GM18909 (cell line): ENCODE data around the gene SWAP70.
"Not testable (repeated sequence)": the region's sequence is repeated elsewhere in the genome, so short reads cannot be mapped to it uniquely, and the experiment has no call there.

Source experiments
- ATAC-seq: cut with Tn5 transposase; IDR thresholded peaks from one replicate; pipeline ENCODE4 v1.9.1; 2021; ENCODE audit warnings: mild to moderate bottlenecking; ENCODE audit not compliant: unreplicated experiment, poor library complexity

The SWAP70 gene

DNA sequence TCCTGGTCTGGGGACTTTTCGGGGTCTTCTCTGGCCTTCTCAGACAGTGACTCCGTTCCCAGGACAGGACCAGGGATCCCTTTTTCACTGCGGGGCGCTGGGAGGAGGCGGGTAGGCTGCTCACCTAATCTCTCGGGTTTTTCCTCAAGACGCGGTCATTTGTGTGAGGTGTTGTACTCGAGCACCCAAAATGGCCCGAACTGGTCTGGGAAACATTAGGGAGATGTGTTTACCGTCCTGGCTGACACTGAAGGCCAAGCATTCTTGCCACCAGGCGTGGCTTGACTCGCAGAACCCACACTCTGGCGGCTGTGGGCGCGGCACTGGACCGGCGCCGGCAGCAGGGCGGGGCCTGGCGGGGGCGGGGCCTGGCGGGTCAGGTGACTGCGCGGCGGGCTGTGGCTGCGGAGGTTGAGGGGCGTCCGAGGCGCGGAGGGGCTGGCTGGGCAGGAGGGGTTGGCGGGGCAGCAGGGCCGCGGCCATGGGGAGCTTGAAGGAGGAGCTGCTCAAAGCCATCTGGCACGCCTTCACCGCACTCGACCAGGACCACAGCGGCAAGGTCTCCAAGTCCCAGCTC is at the start of gene SWAP70:
TSS of gene SWAP70 (plus strand) at position 379 of the 577 bp plus-strand sequence. CDS start at position 482, 103 bp downstream.
- ATAC-seq = peak; percentile 88

DNA sequence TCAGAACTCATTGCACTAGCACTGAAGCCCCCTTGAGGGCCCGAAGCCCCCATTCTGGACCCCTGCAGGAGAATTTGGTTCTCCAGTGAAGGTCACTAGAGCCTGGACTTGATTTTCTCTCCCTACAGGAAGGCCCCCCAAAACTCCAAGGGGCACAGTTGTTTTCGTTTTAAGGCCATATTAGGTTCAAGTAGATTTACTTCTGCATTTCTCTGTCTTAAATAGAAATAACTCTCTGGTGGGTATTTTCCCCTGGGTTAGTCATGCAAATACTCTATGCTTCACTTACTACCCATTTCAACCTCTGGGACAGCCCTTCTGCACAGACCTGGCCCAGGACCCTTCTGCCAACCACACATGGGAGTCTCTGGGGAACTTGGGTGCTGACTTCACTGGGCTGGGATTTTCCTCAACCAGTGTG is 48.8 kb upstream of the SWAP70 start:
- peak; percentile 58 for ATAC-seq

- ATAC-seq = no peak
Observed at GRCh38 chr11:9616042-9616675, 47.7 kb upstream of the SWAP70 start.

GRCh38 chr11:9616858-9617257 is 47.0 kb upstream of the SWAP70 start:
- ATAC-seq = no peak

GRCh38 chr11:9617940-9618339 is 45.9 kb upstream of the SWAP70 start:
- no peak for ATAC-seq

DNA sequence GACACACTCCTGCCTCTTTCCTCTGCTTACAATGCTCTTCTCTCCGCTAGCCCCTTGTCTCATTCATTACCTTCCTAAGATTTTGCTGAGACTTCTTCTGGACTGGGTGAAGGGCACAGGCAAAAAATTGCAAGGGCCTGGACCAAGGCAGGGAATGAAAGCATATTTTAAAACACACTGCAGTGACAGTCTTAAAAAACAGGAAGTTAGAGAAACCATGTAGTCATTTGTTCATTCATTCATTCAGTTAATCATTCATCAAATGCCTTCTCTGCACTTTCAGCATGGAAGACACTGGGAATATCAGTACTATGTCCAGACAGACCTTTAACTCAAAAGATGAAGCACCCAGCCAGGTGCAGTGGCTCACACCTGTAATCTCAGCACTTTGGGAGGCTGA is 44.9 kb upstream of the SWAP70 start:
- no peak for ATAC-seq

DNA sequence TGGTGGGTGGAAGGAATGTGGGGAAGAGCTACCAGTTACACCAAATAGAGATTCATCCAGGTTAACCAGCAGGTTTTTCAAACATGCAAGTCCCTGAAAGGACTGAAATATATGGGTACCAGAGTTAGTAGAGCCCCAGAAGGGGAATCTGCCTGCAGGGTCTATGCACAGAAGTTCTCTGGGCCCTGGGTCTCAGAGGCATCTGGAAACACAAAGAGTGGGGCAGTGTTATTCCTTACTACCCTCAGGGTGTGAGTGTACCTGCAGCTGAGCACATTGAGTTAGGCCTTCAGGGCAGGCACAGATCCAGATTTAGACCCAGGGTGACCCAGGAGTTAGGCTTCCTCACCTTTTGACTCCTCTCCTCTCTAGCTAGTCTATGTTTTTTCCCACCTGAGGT is 43.9 kb upstream of the SWAP70 start:
- ATAC-seq = no peak

- not testable (repeated sequence) for ATAC-seq
Observed at GRCh38 chr11:9622353-9622752, 41.5 kb upstream of the SWAP70 start.

GRCh38 chr11:9623053-9623452 is 40.8 kb upstream of the SWAP70 start:
- ATAC-seq = not testable (repeated sequence)

- ATAC-seq = no peak
Observed at GRCh38 chr11:9624448-9624847, 39.4 kb upstream of the SWAP70 start.

DNA sequence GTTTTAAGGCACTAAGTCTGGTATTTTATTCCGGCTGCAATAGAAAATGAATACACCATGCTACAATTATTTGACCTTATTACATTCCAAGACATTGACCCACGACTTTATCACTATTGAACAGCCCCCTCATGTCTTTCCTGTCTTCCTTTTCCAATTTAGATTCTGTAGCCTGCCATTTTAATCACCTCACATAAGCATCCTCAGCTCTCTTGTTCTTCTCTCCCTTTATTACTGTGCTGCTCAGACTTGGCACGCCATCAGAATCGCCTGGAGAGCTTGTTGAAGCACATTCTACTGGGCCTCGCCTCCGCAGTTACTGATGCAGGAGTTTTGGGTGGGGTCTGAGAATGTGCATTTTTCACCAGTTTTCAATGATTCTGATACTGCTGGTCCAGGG is 38.7 kb upstream of the SWAP70 start:
- no peak for ATAC-seq

- no peak for ATAC-seq
Observed at GRCh38 chr11:9625728-9626127, 38.1 kb upstream of the SWAP70 start.

- ATAC-seq = no peak
Observed at GRCh38 chr11:9626496-9627394, 37.1 kb upstream of the SWAP70 start.

DNA sequence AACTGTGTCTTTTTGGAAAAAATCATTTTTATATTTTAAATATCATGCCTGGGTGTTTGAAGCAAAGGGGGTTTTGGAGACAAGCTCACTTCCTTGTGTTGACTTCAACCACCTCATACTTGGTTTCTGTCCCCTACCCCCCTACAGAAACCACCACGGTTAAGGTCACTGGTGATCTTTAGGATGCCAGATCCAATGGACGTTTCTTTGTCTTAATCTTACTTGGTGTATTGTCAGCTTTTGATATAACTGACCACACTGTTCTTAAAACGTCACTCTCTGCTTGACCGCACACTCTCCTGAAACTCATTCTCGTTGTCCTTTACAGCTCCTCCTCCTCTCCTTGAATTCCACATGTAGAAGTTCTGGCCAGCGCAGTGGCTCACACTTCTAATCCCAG is 34.8 kb upstream of the SWAP70 start:
- no peak for ATAC-seq

DNA sequence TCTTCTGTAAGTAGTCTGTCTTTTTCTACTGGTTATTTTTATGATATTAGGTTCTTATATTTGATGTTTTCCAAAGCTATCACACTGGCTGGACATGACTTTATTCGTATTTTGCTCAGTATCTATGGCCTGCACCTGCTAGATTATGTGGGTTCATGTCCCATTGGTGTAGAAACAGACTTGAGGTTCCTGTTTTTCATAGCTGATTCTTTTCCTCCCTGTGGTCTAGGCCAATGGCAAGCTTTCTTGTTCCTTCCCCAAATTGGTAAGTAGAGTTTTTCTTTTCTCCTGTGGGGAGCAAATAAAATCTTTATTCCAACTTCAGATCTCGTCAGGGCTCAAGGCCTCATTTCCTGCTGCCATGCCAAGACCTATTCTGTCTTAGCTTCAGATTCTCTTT is 30.2 kb upstream of the SWAP70 start:
- no peak for ATAC-seq

GRCh38 chr11:9636691-9637090 is 27.2 kb upstream of the SWAP70 start:
- ATAC-seq = no peak

DNA sequence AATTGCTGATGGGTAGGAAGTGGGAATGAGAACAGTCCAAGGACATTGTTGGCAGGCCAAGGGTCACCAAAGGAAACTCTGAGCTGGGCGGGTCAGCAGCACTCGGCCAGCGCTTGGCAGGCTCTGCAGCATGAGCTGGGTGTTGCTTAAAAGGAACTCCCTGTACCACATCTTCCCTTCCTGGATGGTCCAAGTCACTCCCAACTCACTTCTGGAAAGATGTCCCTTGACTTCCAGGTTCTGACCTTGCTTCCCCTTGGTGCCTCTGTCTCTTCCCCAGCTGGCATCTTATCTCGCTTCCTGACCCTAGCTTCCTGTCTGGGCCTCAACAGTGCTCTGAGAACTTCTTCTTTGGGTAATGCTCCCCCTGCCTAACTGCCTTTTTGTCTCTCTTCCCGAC is 24.8 kb upstream of the SWAP70 start:
- ATAC-seq = no peak

DNA sequence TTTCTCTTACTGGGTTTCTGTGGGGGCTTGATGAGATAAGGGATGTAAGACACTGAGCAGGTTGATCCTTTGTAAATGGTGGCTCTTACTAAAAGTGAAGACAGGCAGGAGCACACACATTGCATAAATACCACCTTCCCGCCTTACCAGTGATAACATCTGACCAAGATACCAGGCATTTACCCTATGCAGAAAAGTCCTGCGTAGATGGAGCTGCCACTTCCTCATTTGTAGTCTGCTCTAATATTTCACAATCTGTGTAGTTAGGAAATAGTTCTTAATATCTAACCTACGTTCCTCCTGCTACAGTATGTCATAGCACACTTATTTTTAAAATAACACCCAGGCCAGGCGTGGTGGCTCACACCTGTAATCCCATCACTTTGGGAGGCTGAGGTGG is 23.9 kb upstream of the SWAP70 start:
- ATAC-seq = no peak

DNA sequence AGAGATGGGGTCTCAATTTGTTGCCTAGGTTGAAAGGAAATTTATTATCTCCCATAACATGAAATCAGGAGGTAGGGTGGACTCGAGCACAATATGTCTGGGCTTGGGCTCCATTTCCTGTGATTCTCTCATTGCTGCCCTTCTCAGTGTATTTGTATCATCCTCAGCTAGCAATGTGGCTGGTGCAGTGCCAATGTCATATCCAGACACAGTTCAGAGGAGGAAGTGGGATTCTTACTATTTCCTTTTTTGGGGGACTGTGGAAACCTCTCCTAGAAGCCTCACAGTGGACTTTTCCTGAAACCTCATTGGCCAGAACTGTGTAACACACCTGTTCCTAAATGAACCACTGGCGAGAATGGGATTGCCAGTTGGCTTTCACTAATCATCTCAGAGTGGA is 21.0 kb upstream of the SWAP70 start:
- ATAC-seq = no peak

DNA sequence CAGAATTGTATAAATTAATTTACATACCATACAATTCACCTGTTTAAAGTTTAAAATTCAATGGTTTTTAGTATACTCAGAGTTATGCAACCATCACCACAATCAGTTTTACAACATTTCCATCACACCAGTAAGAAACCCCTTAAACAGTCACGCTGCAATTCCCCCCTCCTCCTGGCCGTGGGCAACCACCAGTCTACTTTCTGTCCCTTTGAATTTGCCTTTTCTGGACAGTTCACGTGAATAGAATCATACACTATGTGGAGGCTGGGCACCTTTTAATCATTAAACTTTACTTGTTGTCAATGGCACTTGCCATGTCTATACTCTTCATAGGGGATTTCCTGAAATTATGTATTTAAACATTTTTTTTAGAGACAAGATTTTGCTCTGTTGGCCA is 20.1 kb upstream of the SWAP70 start:
- ATAC-seq = peak; percentile 96

- ATAC-seq = no peak
Observed at GRCh38 chr11:9645881-9646280, 18.0 kb upstream of the SWAP70 start.
